Body of pancreas (tissue), 4 donors: ENCODE data around the gene RNU5B-1.

ENCODE experiments used
- CTCF ChIP-seq, 7 experiments: fragments of 450-650 bp in 4 of 7; fragments of 200-600 bp in 3 of 7; sonication (generic) in 3 of 7; IDR thresholded peaks; one replicate each; pipeline ENCODE4 v1.5.1; 2016 to 2019; ENCODE audit warnings: antibody characterized with exemption in 7 of 7
- POLR2A ChIP-seq, 3 donors: fragments of 450-650 bp; IDR thresholded peaks; one replicate each; pipeline ENCODE4 v1.6.1; 2016; ENCODE audit warnings: antibody characterized with exemption in 3 of 3, mild to moderate bottlenecking in 2 of 3

GRCh38 chr15:65304381-65305149, at the start of gene RNU5B-1:
- TF ChIP-seq CTCF (IDR thresholded peaks at IDR 0.05), result peak; percentile 57 to 97 (median 90)
- TF ChIP-seq POLR2A (IDR thresholded peaks at IDR 0.05), result peak; percentile 93 to 100 (median 100)
